ENCODE measurements around the gene POMT1.

DNA sequence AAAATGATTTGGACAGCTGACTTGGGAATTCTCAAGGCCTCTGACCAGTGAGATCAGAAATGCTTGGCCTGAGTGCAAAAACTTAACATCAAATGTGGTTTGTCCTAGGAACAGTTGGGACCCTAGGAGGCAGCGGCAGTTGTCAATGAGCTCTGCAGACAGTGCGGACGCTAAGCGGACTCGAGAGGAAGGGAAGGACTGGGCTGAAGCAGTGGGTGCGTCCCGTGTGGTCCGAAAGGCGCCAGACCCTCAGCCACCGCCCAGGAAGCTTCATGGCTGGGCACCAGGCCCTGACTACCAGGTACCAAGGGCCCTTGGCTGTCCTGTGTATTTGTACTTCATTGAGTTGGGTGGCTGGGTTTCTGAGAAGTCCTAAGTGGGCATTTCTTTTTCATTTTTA lies 43.7 kb upstream of the POMT1 start:
- TF ChIP-seq EZH2phosphoT487 (IDR thresholded peaks at IDR 0.05; ENCODE audit: unreplicated experiment) (no peak), NANOG (IDR thresholded peaks at IDR 0.05; ENCODE audit: borderline replicate concordance) (no peak), POLR2AphosphoS5 (IDR thresholded peaks at IDR 0.05; ENCODE audit: low read depth) (no peak), EZH2 (IDR thresholded peaks at IDR 0.05; ENCODE audit: low read depth, unreplicated experiment) (no peak), CREB1 (CRISPR knock-in tag; IDR thresholded peaks at IDR 0.05; ENCODE audit: low read depth) (no peak), ZNF331 (CRISPR knock-in tag; IDR thresholded peaks at IDR 0.05; ENCODE audit: low read depth) (no peak), STAT1 (IDR thresholded peaks at IDR 0.05; ENCODE audit: unreplicated experiment) (no peak), JUNB (IDR thresholded peaks at IDR 0.05; ENCODE audit: unreplicated experiment) (no peak), ZNF462 (CRISPR knock-in tag; IDR thresholded peaks at IDR 0.05) (no peak)
- TF ChIP-seq, protein P1, sequence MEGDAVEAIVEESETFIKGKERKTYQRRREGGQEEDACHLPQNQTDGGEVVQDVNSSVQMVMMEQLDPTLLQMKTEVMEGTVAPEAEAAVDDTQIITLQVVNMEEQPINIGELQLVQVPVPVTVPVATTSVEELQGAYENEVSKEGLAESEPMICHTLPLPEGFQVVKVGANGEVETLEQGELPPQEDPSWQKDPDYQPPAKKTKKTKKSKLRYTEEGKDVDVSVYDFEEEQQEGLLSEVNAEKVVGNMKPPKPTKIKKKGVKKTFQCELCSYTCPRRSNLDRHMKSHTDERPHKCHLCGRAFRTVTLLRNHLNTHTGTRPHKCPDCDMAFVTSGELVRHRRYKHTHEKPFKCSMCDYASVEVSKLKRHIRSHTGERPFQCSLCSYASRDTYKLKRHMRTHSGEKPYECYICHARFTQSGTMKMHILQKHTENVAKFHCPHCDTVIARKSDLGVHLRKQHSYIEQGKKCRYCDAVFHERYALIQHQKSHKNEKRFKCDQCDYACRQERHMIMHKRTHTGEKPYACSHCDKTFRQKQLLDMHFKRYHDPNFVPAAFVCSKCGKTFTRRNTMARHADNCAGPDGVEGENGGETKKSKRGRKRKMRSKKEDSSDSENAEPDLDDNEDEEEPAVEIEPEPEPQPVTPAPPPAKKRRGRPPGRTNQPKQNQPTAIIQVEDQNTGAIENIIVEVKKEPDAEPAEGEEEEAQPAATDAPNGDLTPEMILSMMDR (conservative IDR thresholded peaks at IDR 0.05; ENCODE audit: low read depth in 2 of 2): no peak
- TF ChIP-seq, protein P2, sequence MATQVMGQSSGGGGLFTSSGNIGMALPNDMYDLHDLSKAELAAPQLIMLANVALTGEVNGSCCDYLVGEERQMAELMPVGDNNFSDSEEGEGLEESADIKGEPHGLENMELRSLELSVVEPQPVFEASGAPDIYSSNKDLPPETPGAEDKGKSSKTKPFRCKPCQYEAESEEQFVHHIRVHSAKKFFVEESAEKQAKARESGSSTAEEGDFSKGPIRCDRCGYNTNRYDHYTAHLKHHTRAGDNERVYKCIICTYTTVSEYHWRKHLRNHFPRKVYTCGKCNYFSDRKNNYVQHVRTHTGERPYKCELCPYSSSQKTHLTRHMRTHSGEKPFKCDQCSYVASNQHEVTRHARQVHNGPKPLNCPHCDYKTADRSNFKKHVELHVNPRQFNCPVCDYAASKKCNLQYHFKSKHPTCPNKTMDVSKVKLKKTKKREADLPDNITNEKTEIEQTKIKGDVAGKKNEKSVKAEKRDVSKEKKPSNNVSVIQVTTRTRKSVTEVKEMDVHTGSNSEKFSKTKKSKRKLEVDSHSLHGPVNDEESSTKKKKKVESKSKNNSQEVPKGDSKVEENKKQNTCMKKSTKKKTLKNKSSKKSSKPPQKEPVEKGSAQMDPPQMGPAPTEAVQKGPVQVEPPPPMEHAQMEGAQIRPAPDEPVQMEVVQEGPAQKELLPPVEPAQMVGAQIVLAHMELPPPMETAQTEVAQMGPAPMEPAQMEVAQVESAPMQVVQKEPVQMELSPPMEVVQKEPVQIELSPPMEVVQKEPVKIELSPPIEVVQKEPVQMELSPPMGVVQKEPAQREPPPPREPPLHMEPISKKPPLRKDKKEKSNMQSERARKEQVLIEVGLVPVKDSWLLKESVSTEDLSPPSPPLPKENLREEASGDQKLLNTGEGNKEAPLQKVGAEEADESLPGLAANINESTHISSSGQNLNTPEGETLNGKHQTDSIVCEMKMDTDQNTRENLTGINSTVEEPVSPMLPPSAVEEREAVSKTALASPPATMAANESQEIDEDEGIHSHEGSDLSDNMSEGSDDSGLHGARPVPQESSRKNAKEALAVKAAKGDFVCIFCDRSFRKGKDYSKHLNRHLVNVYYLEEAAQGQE (IDR thresholded peaks at IDR 0.05; ENCODE audit: unreplicated experiment): no peak
- TF ChIP-seq, protein P3, sequence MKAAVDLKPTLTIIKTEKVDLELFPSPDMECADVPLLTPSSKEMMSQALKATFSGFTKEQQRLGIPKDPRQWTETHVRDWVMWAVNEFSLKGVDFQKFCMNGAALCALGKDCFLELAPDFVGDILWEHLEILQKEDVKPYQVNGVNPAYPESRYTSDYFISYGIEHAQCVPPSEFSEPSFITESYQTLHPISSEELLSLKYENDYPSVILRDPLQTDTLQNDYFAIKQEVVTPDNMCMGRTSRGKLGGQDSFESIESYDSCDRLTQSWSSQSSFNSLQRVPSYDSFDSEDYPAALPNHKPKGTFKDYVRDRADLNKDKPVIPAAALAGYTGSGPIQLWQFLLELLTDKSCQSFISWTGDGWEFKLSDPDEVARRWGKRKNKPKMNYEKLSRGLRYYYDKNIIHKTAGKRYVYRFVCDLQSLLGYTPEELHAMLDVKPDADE (IDR thresholded peaks at IDR 0.05): no peak

Data from GM23338 (cell line).